Measurements from ENCODE around the gene BAZ2A.
A peak's percentile ranks its signal among the peaks of the same experiment; 100 is the strongest.
"Not testable (repeated sequence)": the region's sequence is repeated elsewhere in the genome, so short reads cannot be mapped to it uniquely, and the experiment has no call there.

BAZ2A gene

DNA sequence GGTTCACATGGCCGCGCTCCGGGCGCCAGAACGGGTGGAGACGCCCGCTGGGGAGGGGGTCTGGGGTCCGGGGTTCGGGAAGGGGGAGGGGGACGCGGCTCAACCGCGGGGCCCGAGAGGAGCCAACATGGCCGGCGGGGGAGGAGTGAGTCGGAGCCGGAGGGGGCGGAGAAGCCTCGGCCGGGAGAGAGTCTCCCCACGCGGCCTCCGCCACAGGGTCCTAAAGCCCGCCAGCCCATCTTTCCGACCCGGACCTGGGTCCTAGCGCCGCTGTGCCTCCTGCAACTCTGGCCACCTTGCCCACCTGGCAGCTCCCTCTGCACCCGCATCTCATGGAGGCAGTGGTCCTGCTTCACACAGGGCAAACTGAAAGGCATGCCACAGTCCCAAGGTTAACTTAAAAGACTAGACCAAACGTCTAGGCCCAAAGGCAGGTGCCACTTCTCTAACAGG, at the start of gene BAZ2A:
BAZ2A (minus strand) TSS at position 147 of the 453 bp plus-strand sequence. CDS start 12,796 bp downstream, outside the sequence.
- DNase-seq: peak; percentile 32

DNA sequence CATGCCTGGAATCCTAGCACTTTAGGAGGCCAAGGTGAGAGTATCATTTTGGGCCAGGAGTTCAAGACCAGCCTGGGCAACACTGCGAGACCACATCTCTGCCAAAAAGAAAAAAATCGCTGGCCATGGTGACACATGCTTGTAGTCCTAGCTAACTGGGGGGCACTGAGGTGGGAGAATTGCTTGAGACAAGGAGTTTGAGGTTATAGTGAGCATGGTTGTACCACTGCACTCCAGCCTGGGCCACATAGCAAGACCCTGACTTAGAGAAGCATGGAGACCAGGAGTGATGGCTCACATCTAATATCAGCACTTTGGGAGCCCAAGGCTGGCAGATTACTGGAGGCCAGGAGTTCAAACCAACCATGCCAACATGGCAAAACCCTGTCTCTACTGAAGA, 48.7 kb upstream of the BAZ2A start:
- no peak for DNase-seq

DNA sequence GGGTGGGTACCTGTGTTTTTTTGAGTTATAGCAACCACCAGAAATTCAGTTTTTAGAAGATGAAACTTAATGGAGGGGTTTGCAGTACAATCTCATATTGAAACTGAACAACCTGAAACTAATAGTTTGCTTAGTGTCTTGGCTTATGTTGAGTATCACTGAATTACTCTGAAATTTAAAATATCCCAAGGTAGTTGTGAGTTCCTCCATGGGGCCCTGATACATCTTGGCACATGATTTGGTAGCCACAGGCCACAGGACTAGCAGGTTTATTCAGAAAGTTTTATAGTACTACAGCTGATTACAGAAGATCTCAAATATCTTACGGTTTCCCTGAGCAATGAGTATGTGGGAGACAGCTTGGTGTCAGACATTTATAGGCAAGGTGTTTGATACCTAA, 47.6 kb upstream of the BAZ2A start:
- no peak for DNase-seq

- no peak for DNase-seq
Measured at GRCh38 chr12:56676851-56677580, 46.9 kb upstream of the BAZ2A start.

GRCh38 chr12:56671608-56672007, 41.5 kb upstream of the BAZ2A start:
- no peak for DNase-seq

- no peak for DNase-seq
Measured at GRCh38 chr12:56670836-56671235, 40.7 kb upstream of the BAZ2A start.

- no peak for DNase-seq
Measured at GRCh38 chr12:56668197-56668457, 38.0 kb upstream of the BAZ2A start.

- DNase-seq: no peak
Measured at GRCh38 chr12:56661979-56662638, 32.0 kb upstream of the BAZ2A start.

DNA sequence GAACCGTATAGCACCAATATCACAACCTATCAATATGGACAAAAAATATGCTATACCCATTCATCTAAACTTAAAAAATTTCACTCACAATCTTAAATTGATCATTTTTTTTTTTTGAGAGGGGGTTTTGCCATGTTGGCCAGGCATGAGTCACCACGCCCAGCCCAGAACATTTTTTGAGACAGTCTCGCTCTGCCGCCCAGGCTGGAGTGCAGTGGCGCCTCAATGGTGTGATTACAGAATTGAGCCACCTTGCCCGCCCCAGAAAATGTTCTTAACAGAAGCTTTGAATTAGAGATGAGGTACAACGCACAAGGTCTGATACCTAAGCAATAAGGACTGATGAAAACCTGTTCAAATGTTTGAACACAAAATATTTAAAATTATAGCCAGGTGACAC, 31.4 kb upstream of the BAZ2A start:
- no peak for DNase-seq

- no peak for DNase-seq
Measured at GRCh38 chr12:56658921-56659320, 28.8 kb upstream of the BAZ2A start.

DNA sequence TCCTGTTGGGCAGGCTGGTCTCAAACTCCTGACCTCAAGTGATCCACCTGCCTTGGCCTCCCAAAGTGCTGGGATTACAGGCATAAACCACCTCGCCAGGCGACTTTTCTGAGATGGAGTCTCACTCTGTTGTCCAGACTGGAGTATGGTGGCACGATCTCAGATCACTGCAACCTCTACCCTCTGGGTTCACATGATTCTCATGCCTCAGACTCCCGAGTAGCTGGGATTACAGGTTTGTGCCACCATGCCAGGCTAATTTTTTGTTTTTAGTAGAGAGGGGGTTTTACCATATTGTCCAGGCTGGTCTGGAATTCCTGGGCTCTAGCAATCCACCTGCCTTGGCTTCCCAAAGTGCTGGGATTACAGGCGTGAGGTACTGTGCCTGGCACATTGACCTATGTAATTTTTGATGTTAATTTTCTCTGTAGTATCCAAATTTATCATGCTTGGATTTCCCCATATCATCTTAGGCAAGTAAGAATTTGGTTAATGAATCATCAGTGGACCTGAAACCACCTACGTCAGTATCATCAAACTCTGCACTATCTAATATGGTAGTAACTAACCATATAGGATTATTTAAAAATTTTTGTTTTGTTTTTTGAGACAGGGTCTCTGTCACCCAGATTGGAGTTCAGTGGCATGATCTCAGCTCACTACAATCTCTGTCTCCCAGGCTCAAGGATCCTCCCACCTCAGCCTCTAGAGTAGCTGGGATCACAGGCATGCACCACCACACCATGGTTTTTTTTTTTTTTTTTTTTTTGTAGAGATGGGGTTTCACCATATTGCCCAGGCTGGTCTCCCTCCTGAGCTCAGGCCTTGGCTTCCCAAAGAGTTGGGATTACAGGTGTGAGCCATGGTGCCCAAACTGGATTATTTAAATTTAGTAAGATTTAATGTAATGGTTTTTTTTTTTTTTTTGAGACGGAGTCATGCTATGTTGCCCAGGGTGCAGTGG, 27.6 kb upstream of the BAZ2A start:
- no peak for DNase-seq

GRCh38 chr12:56653781-56654180, 23.7 kb upstream of the BAZ2A start:
- not testable (repeated sequence) for DNase-seq

GRCh38 chr12:56648023-56648422, 17.9 kb upstream of the BAZ2A start:
- DNase-seq: not testable (repeated sequence)

DNA sequence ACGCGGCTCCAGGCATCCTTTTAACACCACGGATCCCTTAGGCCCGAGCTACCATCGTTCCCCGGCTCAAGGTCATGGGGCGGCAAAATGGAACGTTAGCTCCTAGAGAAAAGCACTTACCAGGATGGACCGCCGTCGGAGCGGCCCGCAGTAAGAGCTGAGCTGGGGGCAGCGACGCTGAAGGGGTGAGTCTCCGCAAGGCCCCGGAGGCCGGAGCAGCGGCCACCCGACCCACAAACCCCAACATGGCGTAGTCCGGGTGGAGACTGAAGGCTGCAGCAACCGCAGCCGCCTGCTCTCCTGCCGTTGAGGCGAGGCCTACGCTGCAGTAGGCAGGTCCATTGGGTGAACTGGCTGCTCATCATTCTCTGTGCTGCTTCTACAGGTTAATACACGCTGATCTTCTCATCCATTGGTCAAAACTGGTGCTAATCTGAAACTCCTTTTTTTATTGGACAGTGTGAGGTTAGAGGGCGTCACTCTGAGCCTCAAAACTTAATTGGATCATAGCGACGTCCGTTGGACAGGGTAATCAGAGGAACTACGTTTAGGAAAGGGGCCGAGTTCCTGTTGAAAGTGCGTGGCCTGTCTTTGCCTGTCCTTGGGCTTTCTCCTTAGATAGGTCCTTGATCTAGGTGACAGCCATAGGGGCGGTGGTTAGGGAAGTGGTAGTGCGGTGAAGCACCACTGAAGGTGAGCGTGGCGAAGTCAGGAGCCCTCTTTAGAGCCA, 15.8 kb upstream of the BAZ2A start, which contains the start of gene ATP5F1B:
ATP5F1B (minus strand) TSS at position 268 of the 730 bp plus-strand sequence; CDS start at position 247, 21 bp downstream.
- peak; percentile 80 for DNase-seq

DNA sequence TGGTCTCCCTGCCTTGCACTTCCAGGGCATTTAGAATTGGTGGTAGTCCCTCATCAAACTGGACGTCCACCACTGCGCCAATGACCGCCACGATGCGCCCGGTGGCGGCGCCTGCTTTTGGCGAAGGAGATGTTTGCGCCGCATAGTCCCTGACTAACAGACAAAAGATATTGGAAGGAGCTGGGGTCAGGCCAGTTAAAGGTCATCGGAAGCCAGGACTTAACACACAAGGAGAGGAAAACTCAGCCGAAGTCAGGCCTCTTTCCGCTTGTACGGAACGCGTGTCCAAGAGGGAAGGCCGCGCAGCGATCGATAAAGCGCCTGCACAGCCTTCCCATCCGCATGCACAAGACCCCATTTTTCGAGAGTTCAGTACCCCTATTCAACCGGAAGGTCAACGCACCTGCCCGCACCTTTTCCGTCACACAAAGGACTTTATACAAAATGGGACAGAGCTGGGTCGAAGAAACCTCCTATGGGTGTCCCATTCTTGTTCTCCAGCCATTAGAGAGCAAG, 15.1 kb upstream of the BAZ2A start:
- DNase-seq: no peak

DNA sequence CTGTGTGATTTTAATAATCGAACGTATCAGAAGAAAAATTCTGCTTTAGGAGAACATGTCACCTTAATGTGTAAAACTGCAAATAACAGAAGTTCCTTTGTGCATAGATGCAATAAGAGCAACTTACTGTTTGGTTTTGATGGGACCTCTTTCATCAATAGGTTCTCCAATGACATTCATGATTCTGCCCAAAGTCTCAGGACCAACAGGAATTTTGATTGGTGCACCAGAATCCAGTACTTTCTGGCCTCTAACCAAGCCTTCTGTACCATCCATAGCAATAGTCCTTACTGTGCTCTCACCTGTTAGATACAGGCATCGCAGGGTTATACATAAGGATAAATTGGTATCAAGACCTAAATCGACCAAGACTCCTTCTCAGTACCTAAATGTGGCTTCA, 14.5 kb upstream of the BAZ2A start:
- DNase-seq: no peak

GRCh38 chr12:56641219-56641618, 11.1 kb upstream of the BAZ2A start:
- DNase-seq: no peak

GRCh38 chr12:56637621-56638020, 7.5 kb upstream of the BAZ2A start:
- no peak for DNase-seq

- DNase-seq: peak; percentile 39
Measured at GRCh38 chr12:56636675-56637540, 6.8 kb upstream of the BAZ2A start.

- DNase-seq: peak; percentile 48
Measured at GRCh38 chr12:56635806-56636674, 5.9 kb upstream of the BAZ2A start.
